Hepatocyte (in vitro differentiated cells): Measurements from ENCODE around the gene PGM1. TPM values are rescaled to one million over a fixed set of nuclear protein-coding genes. Genes with fewer than 3 reads are reported as not detected.

Experiments used
- DNase-seq: peaks from one replicate; pipeline ENCODE4 v3.0.0-alpha.2; 2016; ENCODE audit warnings: low spot score
- H2AFZ ChIP-seq: fragments of 200-600 bp; sonication (generic); 2 replicates; pipeline ENCODE4 v1.6.0; 2016; ENCODE audit warnings: antibody characterized with exemption, mild to moderate bottlenecking
- H3K27ac ChIP-seq: fragments of 200-600 bp; sonication (generic); 2 replicates; pipeline ENCODE4 v1.5.1; 2016; ENCODE audit warnings: mild to moderate bottlenecking
- H3K27me3 ChIP-seq: fragments of 200-600 bp; sonication (generic); 2 replicates; pipeline ENCODE4 v1.6.1; 2016
- H3K36me3 ChIP-seq: fragments of 200-600 bp; sonication (generic); replicated peaks from 2 replicates; pipeline ENCODE4 v1.5.1; 2016; ENCODE audit warnings: low read depth; ENCODE audit not compliant: insufficient read depth
- H3K4me1 ChIP-seq: fragments of 200-600 bp; sonication (generic); 2 replicates; pipeline ENCODE4 v1.5.1; 2016; ENCODE audit warnings: mild to moderate bottlenecking, moderate library complexity; ENCODE audit not compliant: insufficient read depth
- H3K4me2 ChIP-seq: fragments of 200-600 bp; sonication (generic); 2 replicates; pipeline ENCODE4 v1.6.0; 2016
- H3K4me3 ChIP-seq: fragments of 200-600 bp; sonication (generic); 2 replicates; pipeline ENCODE4 v1.5.1; 2016; ENCODE audit warnings: mild to moderate bottlenecking
- H3K79me2 ChIP-seq: fragments of 200-600 bp; sonication (generic); 2 replicates; pipeline ENCODE4 v1.6.0; 2017; ENCODE audit warnings: mild to moderate bottlenecking
- H3K9me2 ChIP-seq: fragments of 200-600 bp; sonication (generic); replicated peaks from 2 replicates; pipeline ENCODE4 v1.6.0; 2017; ENCODE audit warnings: mild to moderate bottlenecking; ENCODE audit not compliant: insufficient read depth
- H3K9me3 ChIP-seq: fragments of 200-600 bp; sonication (generic); 2 replicates; pipeline ENCODE4 v1.5.1; 2016; ENCODE audit warnings: low read depth, mild to moderate bottlenecking
- H4K20me1 ChIP-seq: fragments of 200-600 bp; sonication (generic); 2 replicates; pipeline ENCODE4 v1.6.0; 2016; ENCODE audit warnings: mild to moderate bottlenecking; ENCODE audit not compliant: insufficient read depth, poor library complexity, severe bottlenecking
- CTCF ChIP-seq: fragments of 200-600 bp; sonication (generic); IDR thresholded peaks from 2 replicates; pipeline ENCODE4 v1.5.1; 2016; ENCODE audit warnings: antibody characterized with exemption, mild to moderate bottlenecking; ENCODE audit not compliant: poor library complexity
- EZH2 ChIP-seq: fragments of 200-600 bp; sonication (generic); IDR thresholded peaks from 2 replicates; pipeline ENCODE4 v1.6.1; 2016; ENCODE audit warnings: antibody characterized with exemption, mild to moderate bottlenecking, borderline replicate concordance
- EZH2phosphoT487 ChIP-seq: fragments of 200-600 bp; sonication (generic); IDR thresholded peaks from one replicate; pipeline ENCODE4 v1.6.1; 2018; ENCODE audit warnings: antibody characterized with exemption, mild to moderate bottlenecking, low read depth, moderate library complexity; ENCODE audit not compliant: unreplicated experiment, severe bottlenecking
- WGBS: methylation state at CpG from one replicate; pipeline ENCODE4 v1.1.6; 2016; ENCODE audit warnings: low lambda C conversion rate; ENCODE audit errors: missing lambda C conversion rate; 5-methylcytosine and 5-hydroxymethylcytosine counted together
- polyA plus RNA-seq: library from polyadenylated mRNA; unstranded; fragments of >200 nt; fragmentation: Nextera tagmentation; extraction: Ambion mirVana; gene quantifications from 2 replicates; pipeline ENCODE4 v1.2.1, GENCODE V29; 2016
- total RNA-seq: library from RNA; depleted of rRNA; stranded (reverse); fragments of >200 nt; gene quantifications from 2 replicates; pipeline ENCODE4 v1.2.3, GENCODE V29; 2014

Gene PGM1
- total and polyA plus RNA-seq, 2 experiments from 2014 or later, result 85.0 to 88.9 TPM

GRCh38 chr1:63622849-63623566 is 29.8 kb downstream of the PGM1 start:
- Histone ChIP-seq H3K27me3 (no peaks in the 10 kb centered on the region), H3K27ac (no peak overlapping the region), H3K4me1 (peaks cover 13% of the 10 kb centered on the region), H3K9me2 (no peaks in the 10 kb centered on the region), H3K79me2 (peaks cover 5% of the 10 kb centered on the region), H3K4me3 (no peak overlapping the region), H3K9me3 (no peaks in the 10 kb centered on the region), H3K4me2 (no peak overlapping the region), H4K20me1 (no peaks in the 10 kb centered on the region), H2AFZ (no peak overlapping the region), H3K36me3 (no peaks in the 10 kb centered on the region)
- WGBS, result 89% methylated on average over 7 of the region's 7 CpGs
- DNase-seq, result no peak
- TF ChIP-seq EZH2phosphoT487 (no peak), CTCF (no peak), EZH2 (no peak)

DNA sequence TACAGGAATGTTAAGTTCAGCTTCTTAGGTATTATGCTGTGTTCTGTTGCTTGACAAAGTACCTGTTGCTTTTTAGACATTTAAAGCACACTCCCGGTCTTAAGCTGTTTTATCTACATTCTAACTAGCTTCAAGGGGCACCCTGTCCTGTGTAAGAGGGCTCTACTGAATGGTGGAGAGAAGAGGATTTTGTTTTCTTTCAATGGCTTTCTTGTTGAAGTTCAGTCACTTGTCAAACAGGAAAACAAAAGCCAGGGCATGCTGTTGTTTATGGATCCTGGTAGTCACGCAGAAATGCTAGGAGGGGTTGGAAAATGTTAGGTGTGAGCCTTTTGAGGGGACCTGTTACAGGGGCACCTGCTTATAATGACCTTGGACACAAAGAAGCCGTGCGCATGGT is 30.7 kb downstream of the PGM1 start:
- TF ChIP-seq EZH2, result no peak
- Histone ChIP-seq H3K27me3 (no peaks in the 10 kb centered on the region), H2AFZ (no peak overlapping the region), H3K4me1 (peaks cover 13% of the 10 kb centered on the region), H3K9me3 (no peaks in the 10 kb centered on the region), H4K20me1 (no peaks in the 10 kb centered on the region), H3K4me3 (no peak overlapping the region), H3K27ac (no peak overlapping the region), H3K36me3 (no peaks in the 10 kb centered on the region), H3K9me2 (no peaks in the 10 kb centered on the region), H3K4me2 (no peak overlapping the region), H3K79me2 (peaks cover 2% of the 10 kb centered on the region)
- WGBS, result 59% methylated on average over 4 of the region's 4 CpGs
- DNase-seq, result no peak

DNA sequence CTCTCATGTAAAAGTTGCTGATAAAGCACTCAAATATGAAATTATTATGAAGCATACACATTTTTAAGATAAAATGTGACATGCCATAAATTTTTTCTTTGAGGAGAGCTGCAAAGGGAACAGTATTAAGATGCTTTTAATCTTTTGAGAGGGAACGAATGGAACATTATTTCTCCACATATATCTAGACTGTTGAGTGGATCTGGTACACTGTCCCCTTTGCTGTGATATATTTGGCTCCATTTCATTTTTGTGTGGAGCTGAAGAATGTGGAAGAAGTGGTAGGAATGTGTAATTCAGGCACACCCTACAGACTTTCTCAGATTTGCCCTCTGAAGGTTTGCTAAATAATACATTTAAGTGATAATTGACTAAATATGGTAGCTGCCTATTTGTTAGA is 31.7 kb downstream of the PGM1 start:
- WGBS, result 63% methylated on average over 1 of the region's 1 CpG
- Histone ChIP-seq H3K79me2 (no peaks in the 10 kb centered on the region), H3K4me1 (peaks cover 13% of the 10 kb centered on the region)

GRCh38 chr1:63626222-63626621 is 33.0 kb downstream of the PGM1 start:
- no peak for DNase-seq
- H3K4me2 ChIP-seq, result no peak overlapping the region
- H4K20me1 ChIP-seq, result no peaks in the 10 kb centered on the region
- H3K79me2 ChIP-seq, result no peaks in the 10 kb centered on the region
- no peaks in the 10 kb centered on the region for H3K9me2 ChIP-seq
- no peaks in the 10 kb centered on the region for H3K36me3 ChIP-seq
- WGBS, result 76% methylated on average over 2 of the region's 2 CpGs
- no peak overlapping the region for H3K4me3 ChIP-seq
- no peaks in the 10 kb centered on the region for H3K9me3 ChIP-seq
- H3K27me3 ChIP-seq, result no peaks in the 10 kb centered on the region
- H2AFZ ChIP-seq, result no peak overlapping the region
- H3K4me1 ChIP-seq, result peaks cover 13% of the 10 kb centered on the region
- no peak overlapping the region for H3K27ac ChIP-seq
- TF ChIP-seq EZH2phosphoT487 (no peak), CTCF (no peak), EZH2 (no peak)

More for the DNA sequence above, 31.7 kb downstream of the PGM1 start:
- Histone ChIP-seq H3K4me2 (no peak overlapping the region), H3K4me3 (no peak overlapping the region), H4K20me1 (no peaks in the 10 kb centered on the region), H2AFZ (no peak overlapping the region), H3K9me2 (no peaks in the 10 kb centered on the region), H3K9me3 (no peaks in the 10 kb centered on the region), H3K27ac (no peak overlapping the region), H3K27me3 (no peaks in the 10 kb centered on the region), H3K36me3 (no peaks in the 10 kb centered on the region)
- TF ChIP-seq EZH2, result no peak
- TF ChIP-seq CTCF, result no peak
- TF ChIP-seq EZH2phosphoT487, result no peak
- DNase-seq, result no peak
